ENCODE data around the gene LDLRAD4.

The LDLRAD4 gene

DNA sequence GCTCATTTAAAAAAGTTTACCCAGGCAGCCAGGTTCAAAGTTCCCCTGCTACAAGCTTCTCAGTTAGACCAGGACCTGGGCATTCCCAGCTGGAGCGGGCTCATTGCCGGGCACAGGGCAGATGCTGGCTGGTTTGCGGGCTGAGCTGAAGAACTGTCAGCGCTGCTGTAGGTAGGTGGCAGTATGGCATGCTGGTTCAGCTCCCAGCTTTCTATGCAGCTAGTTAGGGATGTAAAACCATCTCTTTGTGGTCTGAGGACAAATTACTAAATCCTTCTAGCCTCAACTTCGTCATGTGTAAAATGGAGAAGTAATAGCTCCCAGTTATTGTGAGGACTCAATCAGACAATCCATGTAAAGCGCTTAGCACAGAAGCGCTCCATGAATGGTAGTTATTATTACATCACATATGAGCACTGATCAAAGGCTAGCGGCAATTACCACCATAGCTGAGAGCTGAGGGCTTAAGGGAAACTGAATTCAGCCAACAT lies 2.4 kb upstream of the LDLRAD4 start:
- Mint-ChIP-seq H3K27ac (no peak overlapping the region), H3K9me3 (no peaks in the 10 kb centered on the region), H3K4me1 (peaks cover 35% of the 10 kb centered on the region)

DNA sequence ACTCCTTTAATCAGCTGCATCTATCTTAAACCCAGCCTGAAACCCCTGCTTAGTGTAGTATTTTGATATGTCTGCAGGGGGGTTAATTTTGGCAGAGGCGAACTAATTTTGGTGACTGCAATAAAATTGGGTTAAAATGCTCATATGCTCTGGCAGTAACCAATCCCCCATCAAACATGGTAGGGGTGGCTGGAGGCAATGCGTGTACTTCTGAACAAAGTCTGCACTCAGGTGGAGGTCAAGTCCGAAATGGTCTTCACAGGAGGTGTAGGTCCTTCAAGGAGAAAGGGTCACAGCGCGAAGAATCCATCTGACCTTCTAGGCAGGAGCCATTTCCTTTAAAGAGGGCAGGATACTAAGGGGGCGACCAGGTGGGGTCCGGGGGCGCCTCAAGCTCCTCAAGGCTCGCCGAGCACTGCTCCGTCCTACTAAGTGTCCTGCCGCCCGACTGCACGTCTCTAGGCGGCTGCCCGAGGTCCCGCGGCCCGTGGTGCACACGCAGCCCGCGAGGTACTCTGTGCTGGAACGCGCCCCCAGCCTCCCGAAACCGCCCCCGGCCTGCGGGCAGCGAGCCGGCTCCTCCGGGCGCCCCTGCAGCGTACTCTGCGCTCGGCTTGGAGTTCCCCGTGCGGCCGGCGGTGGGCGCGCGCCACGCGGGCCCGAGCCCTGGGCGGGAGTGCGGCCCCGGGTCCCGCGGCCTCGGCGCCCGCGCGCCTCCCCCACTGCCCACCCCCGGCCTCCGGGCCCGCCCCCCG lies 1.7 kb upstream of the LDLRAD4 start:
- DNase-seq, result peak; percentile 64

More for the DNA sequence above, 2.4 kb upstream of the LDLRAD4 start:
- Mint-ChIP-seq H3K27me3 (peaks cover 50% of the 10 kb centered on the region), H3K4me3 (peak overlapping the region; percentile 70), H3K36me3 (no peaks in the 10 kb centered on the region)
- CTCF ChIA-PET, result interaction anchor here (0.6 to 2.3 kb wide), 47 partner anchors 12 to 871 kb away, joined by 3 to 34 read pairs (median 5); no protein-coding TSS in a partner anchor
- DNase-seq, result peak; percentile 71

DNA sequence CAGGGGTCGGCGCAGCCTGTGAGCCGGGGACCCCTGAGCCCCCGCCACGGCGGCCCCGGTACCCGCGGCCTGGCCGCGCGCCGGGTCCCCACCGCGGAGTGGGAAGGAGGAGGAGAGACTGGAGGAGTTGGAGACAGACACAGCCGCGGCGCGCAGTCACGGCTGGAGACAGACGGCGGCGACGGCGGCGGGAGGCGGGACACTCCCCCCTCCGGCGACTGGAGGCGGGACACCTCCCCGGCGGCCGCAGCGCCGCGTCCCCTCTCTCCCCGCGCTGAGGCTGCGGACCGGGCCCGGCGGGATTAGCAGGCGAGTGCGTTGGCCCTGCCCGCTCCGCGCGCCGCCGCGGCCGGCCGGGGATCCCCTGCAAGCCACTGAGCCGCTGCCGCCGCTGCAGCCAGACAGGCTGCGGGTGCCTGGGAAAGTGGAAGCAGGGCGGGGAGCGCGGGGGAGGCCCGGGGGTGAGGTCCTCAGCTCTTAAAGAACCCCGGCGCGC lies 1.0 kb upstream of the LDLRAD4 start:
- no peak overlapping the region for H3K27ac Mint-ChIP-seq

More for the DNA sequence above, 1.7 kb upstream of the LDLRAD4 start:
- Mint-ChIP-seq H3K27ac (no peak overlapping the region), H3K4me1 (peaks cover 40% of the 10 kb centered on the region), H3K4me3 (peak overlapping the region; percentile 70), H3K27me3 (peaks cover 50% of the 10 kb centered on the region), H3K36me3 (no peaks in the 10 kb centered on the region), H3K9me3 (no peaks in the 10 kb centered on the region)
- CTCF ChIA-PET, result interaction anchor here (0.6 to 2.3 kb wide), 46 partner anchors 12 to 871 kb away, joined by 3 to 34 read pairs (median 6); no protein-coding TSS in a partner anchor

DNA sequence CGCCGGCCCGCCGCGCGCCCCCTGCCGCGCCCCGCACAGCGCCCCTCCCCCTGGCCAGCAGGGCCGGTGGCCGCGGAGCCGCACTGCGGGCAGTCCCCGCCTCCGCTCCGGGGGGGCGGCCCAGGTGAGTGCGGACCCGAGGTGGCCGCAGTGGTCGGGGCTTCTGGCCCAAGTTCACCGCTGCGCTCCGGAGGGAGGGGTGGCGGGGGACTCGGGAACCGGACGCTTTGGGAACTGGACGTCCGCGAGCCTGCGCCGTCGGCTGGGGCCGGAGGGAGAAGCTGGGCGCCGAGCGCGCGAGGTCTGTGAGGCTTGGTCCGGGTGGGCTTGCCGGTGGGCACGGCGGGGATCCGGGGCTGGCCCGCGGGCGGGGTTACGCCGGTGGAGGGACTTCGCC lies 591 bp upstream of the LDLRAD4 start:
- Mint-ChIP-seq H3K4me1 (peaks cover 47% of the 10 kb centered on the region), H3K36me3 (no peaks in the 10 kb centered on the region), H3K27ac (no peak overlapping the region), H3K27me3 (peaks cover 49% of the 10 kb centered on the region), H3K4me3 (peak overlapping the region; percentile 79), H3K9me3 (no peaks in the 10 kb centered on the region)
- peak; percentile 45 for DNase-seq
- CTCF ChIA-PET, result interaction anchor here (1.0 to 1.4 kb wide), 2 partner anchors 158 to 412 kb away, joined by 3 to 4 read pairs; no protein-coding TSS in a partner anchor

More for the DNA sequence above, 1.0 kb upstream of the LDLRAD4 start:
- peaks cover 43% of the 10 kb centered on the region for H3K4me1 Mint-ChIP-seq
- H3K36me3 Mint-ChIP-seq, result no peaks in the 10 kb centered on the region
- no peaks in the 10 kb centered on the region for H3K9me3 Mint-ChIP-seq
- peak overlapping the region; percentile 43 for H3K4me3 Mint-ChIP-seq
- peak; percentile 71 for DNase-seq
- peaks cover 50% of the 10 kb centered on the region for H3K27me3 Mint-ChIP-seq
- CTCF ChIA-PET, result interaction anchor here (1.9 to 2.3 kb wide), 7 partner anchors 57 to 412 kb away, joined by 7 to 29 read pairs (median 23); no protein-coding TSS in a partner anchor

DNA sequence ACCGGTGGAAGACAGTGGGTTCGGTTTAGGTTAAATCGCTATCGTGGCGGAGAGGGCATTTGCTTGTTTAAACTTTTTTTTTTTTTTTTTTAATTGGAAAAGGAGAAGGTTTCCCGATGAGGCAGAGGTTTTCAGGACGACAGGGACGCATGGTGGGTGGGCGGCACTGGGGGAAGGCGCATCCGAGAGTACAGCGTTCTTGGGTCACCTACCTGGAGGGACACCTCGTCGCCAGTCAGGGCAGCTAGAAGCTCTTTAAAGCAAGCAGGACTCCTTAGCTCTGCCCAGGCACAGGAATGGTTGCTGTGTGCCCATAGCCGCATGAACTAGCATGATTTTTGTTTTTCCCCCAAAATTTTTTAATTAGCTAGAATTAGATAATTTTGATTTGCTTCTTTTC lies 437 bp downstream of the LDLRAD4 start:
- H3K27me3 Mint-ChIP-seq, result peaks cover 44% of the 10 kb centered on the region
- CTCF ChIA-PET, result interaction anchor here (0.8 to 1.4 kb wide), 4 partner anchors 49 to 411 kb away, joined by 3 to 5 read pairs (median 4); no protein-coding TSS in a partner anchor
- peak overlapping the region; percentile 31 for H3K27ac Mint-ChIP-seq
- no peaks in the 10 kb centered on the region for H3K36me3 Mint-ChIP-seq
- H3K4me1 Mint-ChIP-seq, result peaks cover 53% of the 10 kb centered on the region
- no peaks in the 10 kb centered on the region for H3K9me3 Mint-ChIP-seq
- DNase-seq, result no peak
- peak overlapping the region; percentile 79 for H3K4me3 Mint-ChIP-seq

DNA sequence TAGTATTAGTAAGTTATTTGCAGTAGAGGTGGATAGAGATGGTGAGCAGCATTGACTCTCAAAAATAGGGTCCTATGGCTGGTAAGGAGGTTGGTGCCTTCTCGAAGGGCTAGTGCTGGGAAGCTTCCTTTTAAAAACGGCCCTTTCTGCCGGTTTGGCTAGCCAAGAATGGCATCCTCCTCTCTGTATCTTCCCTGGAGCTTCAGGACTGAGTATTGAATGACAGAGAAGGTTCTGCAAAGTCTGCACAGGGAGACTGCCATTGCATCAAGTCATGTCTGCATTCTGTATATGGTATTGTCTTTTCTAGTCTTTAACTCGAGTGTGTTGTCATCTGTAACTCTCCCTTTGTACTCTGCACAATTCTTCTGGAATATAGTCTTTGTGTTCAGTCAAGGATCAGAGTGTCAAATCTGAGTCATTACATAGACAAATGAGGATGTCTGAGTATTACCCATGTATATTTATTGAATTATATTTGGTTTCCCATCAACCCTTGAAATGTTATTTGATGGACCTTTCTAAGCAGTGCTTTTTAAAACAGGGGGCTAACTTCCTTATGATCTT lies 1.1 kb downstream of the LDLRAD4 start:
- H3K36me3 Mint-ChIP-seq, result no peaks in the 10 kb centered on the region
- no peak for DNase-seq
- H3K4me1 Mint-ChIP-seq, result peaks cover 53% of the 10 kb centered on the region
- peaks cover 38% of the 10 kb centered on the region for H3K27me3 Mint-ChIP-seq
- CTCF ChIA-PET, result interaction anchor here (0.8 to 1.5 kb wide), 6 partner anchors 9 to 410 kb away, joined by 3 to 5 read pairs (median 3); no protein-coding TSS in a partner anchor
- H3K4me3 Mint-ChIP-seq, result peak overlapping the region; percentile 79
- H3K27ac Mint-ChIP-seq, result no peak overlapping the region
- H3K9me3 Mint-ChIP-seq, result no peaks in the 10 kb centered on the region

DNA sequence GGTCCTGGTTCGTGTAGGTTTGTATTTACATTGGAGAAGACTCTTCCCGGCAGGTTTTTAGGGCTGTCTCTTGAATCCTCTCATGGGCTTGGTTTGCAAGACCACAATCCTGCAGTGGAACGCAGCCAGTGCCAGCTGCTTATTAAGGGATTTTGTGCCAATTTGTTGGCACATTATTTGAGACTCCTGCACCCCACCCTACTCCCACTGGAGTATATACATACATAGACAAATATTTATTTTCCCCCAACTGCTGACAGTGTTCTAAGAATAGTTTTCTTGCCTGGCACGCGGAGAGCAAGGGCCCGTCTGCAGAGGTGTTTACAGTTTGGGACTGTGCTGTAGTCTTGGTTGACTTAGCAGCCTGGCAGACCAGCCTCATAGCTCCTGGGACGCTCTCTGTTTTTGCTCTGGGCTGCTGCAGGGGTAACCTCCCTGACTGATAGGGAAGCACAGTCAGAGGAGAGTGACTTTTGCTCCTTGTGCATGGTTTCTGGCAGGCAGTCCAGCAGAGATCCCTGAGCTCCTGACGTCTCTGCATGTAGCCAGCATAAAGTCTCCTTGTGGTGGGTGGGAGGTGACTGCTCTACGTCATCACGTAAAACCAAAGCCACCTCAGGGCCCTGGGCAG lies 1.9 kb downstream of the LDLRAD4 start:
- H3K4me3 Mint-ChIP-seq, result peak overlapping the region; percentile 25
- no peaks in the 10 kb centered on the region for H3K9me3 Mint-ChIP-seq
- peaks cover 31% of the 10 kb centered on the region for H3K27me3 Mint-ChIP-seq
- peaks cover 53% of the 10 kb centered on the region for H3K4me1 Mint-ChIP-seq
- no peaks in the 10 kb centered on the region for H3K36me3 Mint-ChIP-seq
- CTCF ChIA-PET, result interaction anchor here (1.1 to 1.5 kb wide), 3 partner anchors 8 to 235 kb away, joined by 3 read pairs; no protein-coding TSS in a partner anchor
- H3K27ac Mint-ChIP-seq, result no peak overlapping the region
- DNase-seq, result no peak

DNA sequence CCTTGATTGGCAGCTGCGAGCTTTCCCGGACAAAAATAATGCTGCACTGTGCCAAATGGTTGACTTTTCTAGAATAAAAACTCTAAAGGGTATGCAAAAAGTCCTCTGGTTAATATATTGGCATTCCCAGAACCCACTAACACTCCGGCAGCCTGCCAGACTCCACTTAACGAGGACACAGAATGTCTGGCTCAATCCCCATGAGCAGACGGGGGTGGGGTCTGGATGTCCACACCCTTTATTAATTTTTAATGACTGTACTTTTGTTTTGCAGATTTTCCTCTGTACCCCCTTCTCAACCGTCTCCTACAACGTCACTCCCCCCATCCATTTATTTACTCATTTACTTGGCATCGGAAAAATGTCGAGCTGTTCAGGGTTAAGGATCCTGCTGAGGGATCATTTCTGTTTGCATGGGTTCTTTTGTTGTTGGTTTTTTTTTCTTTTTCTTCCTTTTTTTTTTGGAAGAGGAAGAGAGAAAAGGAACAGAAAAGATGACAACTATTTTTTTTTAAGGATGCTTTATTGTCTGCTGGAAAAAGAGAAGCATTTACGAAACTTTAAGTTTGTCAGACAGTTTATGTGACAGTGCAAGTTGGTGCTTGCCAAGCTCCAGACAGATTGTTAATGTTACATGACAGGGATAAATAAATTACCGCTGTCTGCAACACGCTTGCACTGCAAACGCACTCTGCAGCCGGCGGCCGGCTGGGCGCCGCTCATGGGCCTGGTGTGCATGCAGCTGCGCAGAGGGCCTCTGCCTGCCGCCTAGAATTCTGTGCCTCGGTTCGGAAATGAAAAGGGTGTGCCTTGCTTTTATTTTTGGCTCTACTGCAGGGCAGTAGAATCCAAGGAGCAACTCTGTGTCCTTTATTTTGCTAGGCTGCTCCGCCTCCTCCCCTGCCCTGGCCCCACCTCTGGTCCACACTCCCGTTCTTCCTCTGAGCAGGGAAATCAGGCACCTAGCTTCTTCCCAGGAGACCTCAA lies 3.6 kb downstream of the LDLRAD4 start:
- Mint-ChIP-seq H3K36me3 (no peaks in the 10 kb centered on the region), H3K4me3 (no peak overlapping the region), H3K27ac (no peak overlapping the region), H3K9me3 (no peaks in the 10 kb centered on the region), H3K27me3 (peaks cover 22% of the 10 kb centered on the region), H3K4me1 (peaks cover 43% of the 10 kb centered on the region)
- CTCF ChIA-PET, result interaction anchor here (1.1 to 1.2 kb wide), 2 partner anchors 15 to 64 kb away, joined by 3 read pairs; no protein-coding TSS in a partner anchor
- no peak for DNase-seq

DNA sequence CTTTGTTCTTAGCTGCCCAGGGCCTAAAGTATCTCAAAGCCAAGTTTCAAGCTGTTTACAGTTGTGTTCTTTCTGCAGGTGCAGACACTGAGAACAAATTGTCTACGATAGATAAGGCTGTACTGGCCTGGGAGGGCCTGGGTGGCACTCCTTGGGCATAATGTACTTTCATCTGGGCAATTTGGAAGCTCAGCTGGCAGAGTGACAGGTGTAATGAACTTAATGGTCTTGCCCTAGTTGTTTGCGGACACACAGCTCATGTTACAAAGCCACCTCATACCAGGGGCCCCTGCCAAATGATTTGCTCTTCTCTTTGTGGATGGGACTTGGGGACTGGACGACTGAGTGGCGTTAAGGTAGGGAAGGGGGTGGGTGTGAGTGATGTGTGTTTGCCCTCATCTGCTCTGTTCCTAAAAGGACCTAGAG lies 4.3 kb downstream of the LDLRAD4 start:
- H3K4me3 Mint-ChIP-seq, result no peak overlapping the region
- H3K27ac Mint-ChIP-seq, result no peak overlapping the region
- no peak for DNase-seq
- H3K9me3 Mint-ChIP-seq, result no peaks in the 10 kb centered on the region
- CTCF ChIA-PET, result interaction anchor here (1.2 kb wide), 1 partner anchor 63 kb away, joined by 3 read pairs; no protein-coding TSS in a partner anchor
- peaks cover 43% of the 10 kb centered on the region for H3K4me1 Mint-ChIP-seq
- H3K27me3 Mint-ChIP-seq, result peaks cover 22% of the 10 kb centered on the region
- H3K36me3 Mint-ChIP-seq, result no peaks in the 10 kb centered on the region

DNA sequence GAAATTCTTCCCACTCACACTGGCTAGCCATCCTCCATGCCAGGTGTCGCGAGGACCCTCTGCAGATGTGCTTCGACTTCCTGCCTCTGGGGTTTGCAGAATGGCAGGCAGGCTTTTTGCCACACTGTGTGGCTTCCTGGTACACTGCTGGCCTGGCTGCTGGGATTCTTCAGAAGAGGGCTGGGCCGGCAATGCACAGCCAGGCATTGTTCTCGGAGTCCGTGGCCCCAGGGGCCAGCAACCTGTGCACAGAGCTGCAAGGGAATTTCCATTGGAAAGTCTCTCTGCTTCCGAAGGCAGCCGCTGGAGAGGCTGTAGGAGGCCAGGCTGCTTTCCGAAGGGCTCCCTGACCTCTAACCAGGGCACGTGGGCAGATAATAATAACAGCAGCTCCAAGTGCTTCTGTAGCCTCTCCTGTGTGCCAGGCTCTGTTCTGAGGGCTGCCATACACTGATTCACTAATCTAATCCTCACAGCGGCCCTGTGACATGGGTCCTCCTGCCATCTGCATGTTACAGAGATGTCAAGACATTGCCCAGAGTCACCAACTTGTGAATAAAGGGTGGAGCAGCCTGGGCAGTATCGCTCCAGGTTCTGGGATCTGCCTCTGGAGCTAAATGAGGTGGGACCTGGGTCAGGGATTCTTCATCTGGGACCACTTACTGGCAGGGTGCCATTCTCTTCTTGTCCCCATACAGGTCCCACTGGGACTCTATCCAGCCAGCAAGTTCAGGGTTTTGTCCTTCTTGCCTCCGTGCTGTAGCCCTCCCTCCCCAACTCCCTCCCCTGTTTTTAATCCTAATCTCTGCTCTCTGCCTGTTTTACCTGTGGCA lies 5.0 kb downstream of the LDLRAD4 start:
- Mint-ChIP-seq H3K9me3 (no peaks in the 10 kb centered on the region), H3K36me3 (no peaks in the 10 kb centered on the region), H3K27ac (no peak overlapping the region), H3K27me3 (peaks cover 18% of the 10 kb centered on the region), H3K4me1 (peaks cover 43% of the 10 kb centered on the region), H3K4me3 (no peak overlapping the region)
- DNase-seq, result no peak
- CTCF ChIA-PET, result interaction anchor here (1.2 kb wide), 1 partner anchor 62 kb away, joined by 3 read pairs; no protein-coding TSS in a partner anchor

DNA sequence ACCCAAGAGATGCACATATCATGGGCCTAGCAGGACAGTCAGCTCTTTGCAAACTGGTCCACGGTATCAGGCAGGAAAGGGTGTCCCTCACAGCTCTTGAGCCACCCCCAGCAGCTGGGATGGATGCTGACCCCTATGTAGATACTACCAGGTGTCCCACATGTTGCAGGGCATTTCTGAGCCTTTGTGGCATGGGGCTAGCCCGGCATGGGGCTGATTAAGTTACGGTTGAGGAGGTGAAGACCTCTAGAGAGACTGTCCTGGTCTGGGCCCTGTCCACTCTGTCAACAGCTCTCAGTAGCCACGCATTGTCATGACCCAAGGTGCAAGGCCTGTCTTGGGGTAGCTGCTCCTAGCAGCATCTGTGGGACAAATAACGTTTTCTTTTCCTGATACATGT lies 6.7 kb downstream of the LDLRAD4 start:
- Mint-ChIP-seq H3K27ac (no peak overlapping the region), H3K4me1 (peaks cover 27% of the 10 kb centered on the region), H3K9me3 (no peaks in the 10 kb centered on the region), H3K36me3 (no peaks in the 10 kb centered on the region), H3K27me3 (peaks cover 11% of the 10 kb centered on the region), H3K4me3 (no peak overlapping the region)
- CTCF ChIA-PET, result no interaction called here
- DNase-seq, result no peak

DNA sequence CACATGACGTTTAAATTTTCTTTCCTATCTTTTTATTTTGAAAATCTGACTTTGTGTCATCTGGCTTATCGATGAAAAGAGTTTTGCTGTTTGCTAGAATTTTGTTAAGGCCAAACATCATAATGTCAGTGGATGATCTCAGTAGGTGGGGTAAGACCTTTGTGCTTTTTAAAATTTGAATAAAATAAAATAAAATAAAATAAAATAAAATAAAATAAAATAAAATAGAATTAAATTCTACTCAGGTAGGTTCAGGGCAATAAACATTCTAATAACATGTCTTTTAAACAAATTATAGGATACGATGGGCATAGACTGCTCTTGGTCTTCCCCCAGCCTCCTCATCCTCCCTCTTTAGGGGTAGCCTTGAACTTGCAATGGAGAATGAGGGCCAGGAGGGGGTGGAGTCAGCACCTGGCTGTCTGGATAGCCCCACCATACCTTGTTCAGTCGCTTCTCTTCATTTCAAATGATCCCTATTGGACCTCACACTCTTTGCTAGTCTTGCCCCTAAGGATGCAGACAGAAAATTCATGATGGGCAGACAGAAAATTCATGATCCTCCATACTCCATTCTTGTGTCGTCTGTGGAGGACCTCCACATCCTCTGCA lies 8.1 kb downstream of the LDLRAD4 start:
- Mint-ChIP-seq H3K27me3 (peaks cover 5% of the 10 kb centered on the region), H3K9me3 (no peaks in the 10 kb centered on the region), H3K36me3 (no peaks in the 10 kb centered on the region), H3K4me3 (no peak overlapping the region), H3K27ac (no peak overlapping the region), H3K4me1 (peaks cover 14% of the 10 kb centered on the region)
- CTCF ChIA-PET, result no interaction called here
- DNase-seq, result no peak

Data from activated naive CD4-positive, alpha-beta T cell treated with anti-CD3 and anti-CD28 coated beads, Interleukin-2, amount 10 ng/mL, durations not matched to agents 7 days and 5 days (primary cell).